Measurements from ENCODE around the gene PRPF40A. TPM values are rescaled to one million over a fixed set of nuclear protein-coding genes. Genes with fewer than 3 reads are reported as not detected.

PRPF40A gene
- total and polyA plus RNA-seq, 2 donors (not counting 1 experiment from before 2014, with no cell fraction given), result 91.7 to 105 TPM

- peak in 1 of 2 donors; percentile 33 for DNase-seq (ENCODE audit: low read depth in 2 of 2)
- Histone ChIP-seq H3K79me2 (ENCODE audit: control insufficient read depth, insufficient read depth, low read length) (peaks cover 81% of the 10 kb centered on the region), H3K36me3 (ENCODE audit: control insufficient read depth, insufficient read depth, low read length) (no peaks in the 10 kb centered on the region)
Measured at GRCh38 chr2:152716805-152717227, 445 bp downstream of the PRPF40A start.

DNA sequence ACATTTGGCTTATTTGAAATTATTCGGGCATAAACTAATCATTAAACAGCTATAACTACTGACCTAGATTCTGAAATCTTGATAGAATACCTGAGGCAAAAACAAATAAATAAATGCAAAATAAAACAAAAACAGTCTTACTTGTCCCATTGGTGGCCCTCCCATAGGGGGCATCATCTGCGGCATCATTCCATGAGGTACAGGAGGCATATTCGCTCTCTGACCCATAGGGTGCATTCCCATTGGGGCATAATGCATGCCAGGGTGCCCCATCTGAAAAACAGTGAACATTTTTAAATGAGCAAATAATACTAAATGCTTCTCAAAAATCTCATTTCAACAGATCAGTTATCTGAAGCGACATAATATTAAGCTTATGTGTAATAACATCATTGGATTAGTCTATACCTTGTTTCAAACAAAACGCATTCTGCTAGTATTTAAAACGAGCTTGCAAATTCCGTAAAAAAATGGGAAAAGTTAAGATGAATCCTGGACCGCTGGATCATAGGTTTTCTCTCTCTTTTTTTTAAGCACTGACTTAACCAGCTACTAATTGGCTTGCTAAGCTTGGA, 1.3 kb downstream of the PRPF40A start:
- H3K36me3 ChIP-seq (ENCODE audit: control insufficient read depth, insufficient read depth, low read length), result no peaks in the 10 kb centered on the region
- no peaks in the 10 kb centered on the region for H4K20me1 ChIP-seq (ENCODE audit: control insufficient read depth, extremely low read depth, insufficient read depth, low read length)
- peak in 1 of 2 donors; percentile 19 for DNase-seq (ENCODE audit: low read depth in 2 of 2)
- H3K4me2 ChIP-seq (ENCODE audit: extremely low read depth, insufficient read depth, low read length), result peak overlapping the region; percentile 86
- H3K4me1 ChIP-seq (ENCODE audit: control insufficient read depth, extremely low read depth, insufficient read depth, low read length), result no peaks in the 10 kb centered on the region
- no peak for TF ChIP-seq EZH2 (IDR thresholded peaks at IDR 0.05; ENCODE audit: low read length, missing control alignments)
- TF ChIP-seq CTCF (conservative IDR thresholded peaks at IDR 0.05 in 1 of 2, IDR thresholded peaks at IDR 0.05 in 1 of 2; ENCODE audit: low read depth in 1 of 2, low read length in 2 of 2), result peak; percentile 42 to 63
- no peaks in the 10 kb centered on the region for H3K9me3 ChIP-seq (ENCODE audit: control insufficient read depth, insufficient read depth, low read depth, low read length)
- peaks cover 80% of the 10 kb centered on the region for H3K79me2 ChIP-seq (ENCODE audit: control insufficient read depth, insufficient read depth, low read length)
- H3K27me3 ChIP-seq (ENCODE audit: control insufficient read depth, insufficient read depth, low read length), result no peaks in the 10 kb centered on the region
- H3K4me3 ChIP-seq (replicated peaks in 1 of 4; ENCODE audit: control extremely low read depth in 1 of 4, insufficient read depth in 1 of 4, low read depth in 3 of 4, low read length in 4 of 4), result peak overlapping the region; percentile 92 to 99 (median 95)
- H2AFZ ChIP-seq (ENCODE audit: low read length), result no peak overlapping the region
- no peak overlapping the region for H3K9ac ChIP-seq (ENCODE audit: insufficient read depth, low read length)
- H3K27ac ChIP-seq (ENCODE audit: insufficient read depth, low read length), result no peak overlapping the region

More at GRCh38 chr2:152716805-152717227, 445 bp downstream of the PRPF40A start:
- peak overlapping the region; percentile 83 for H2AFZ ChIP-seq (ENCODE audit: low read length)
- no peaks in the 10 kb centered on the region for H3K4me1 ChIP-seq (ENCODE audit: control insufficient read depth, extremely low read depth, insufficient read depth, low read length)
- no peaks in the 10 kb centered on the region for H4K20me1 ChIP-seq (ENCODE audit: control insufficient read depth, extremely low read depth, insufficient read depth, low read length)
- H3K27me3 ChIP-seq (ENCODE audit: control insufficient read depth, insufficient read depth, low read length), result no peaks in the 10 kb centered on the region
- H3K4me2 ChIP-seq (ENCODE audit: extremely low read depth, insufficient read depth, low read length), result peak overlapping the region; percentile 86
- peak overlapping the region; percentile 97 for H3K9ac ChIP-seq (ENCODE audit: insufficient read depth, low read length)
- no peaks in the 10 kb centered on the region for H3K9me3 ChIP-seq (ENCODE audit: control insufficient read depth, insufficient read depth, low read depth, low read length)
- H3K27ac ChIP-seq (ENCODE audit: insufficient read depth, low read length), result peak overlapping the region; percentile 99
- peak overlapping the region; percentile 92 to 99 (median 95) for H3K4me3 ChIP-seq (replicated peaks in 1 of 4; ENCODE audit: control extremely low read depth in 1 of 4, insufficient read depth in 1 of 4, low read depth in 3 of 4, low read length in 4 of 4)
- TF ChIP-seq CTCF (conservative IDR thresholded peaks at IDR 0.05 in 1 of 2, IDR thresholded peaks at IDR 0.05 in 1 of 2; ENCODE audit: low read depth in 1 of 2, low read length in 2 of 2), result no peak
- no peak for TF ChIP-seq EZH2 (IDR thresholded peaks at IDR 0.05; ENCODE audit: low read length, missing control alignments)

GRCh38 chr2:152715112-152715511, 2.1 kb downstream of the PRPF40A start:
- TF ChIP-seq EZH2 (IDR thresholded peaks at IDR 0.05; ENCODE audit: low read length, missing control alignments) (no peak), CTCF (conservative IDR thresholded peaks at IDR 0.05 in 1 of 2, IDR thresholded peaks at IDR 0.05 in 1 of 2; ENCODE audit: low read depth in 1 of 2, low read length in 2 of 2) (no peak)
- H3K4me1 ChIP-seq (ENCODE audit: control insufficient read depth, extremely low read depth, insufficient read depth, low read length), result no peaks in the 10 kb centered on the region
- no peak overlapping the region for H3K27ac ChIP-seq (ENCODE audit: insufficient read depth, low read length)
- H3K36me3 ChIP-seq (ENCODE audit: control insufficient read depth, insufficient read depth, low read length), result peaks cover 2% of the 10 kb centered on the region
- H3K27me3 ChIP-seq (ENCODE audit: control insufficient read depth, insufficient read depth, low read length), result no peaks in the 10 kb centered on the region
- no peak overlapping the region for H3K4me2 ChIP-seq (ENCODE audit: extremely low read depth, insufficient read depth, low read length)
- H3K79me2 ChIP-seq (ENCODE audit: control insufficient read depth, insufficient read depth, low read length), result peaks cover 79% of the 10 kb centered on the region
- H3K9ac ChIP-seq (ENCODE audit: insufficient read depth, low read length), result no peak overlapping the region
- DNase-seq (ENCODE audit: low read depth in 2 of 2), result no peak
- H3K9me3 ChIP-seq (ENCODE audit: control insufficient read depth, insufficient read depth, low read depth, low read length), result no peaks in the 10 kb centered on the region
- H2AFZ ChIP-seq (ENCODE audit: low read length), result no peak overlapping the region
- H4K20me1 ChIP-seq (ENCODE audit: control insufficient read depth, extremely low read depth, insufficient read depth, low read length), result no peaks in the 10 kb centered on the region
- no peak overlapping the region for H3K4me3 ChIP-seq (replicated peaks in 1 of 4; ENCODE audit: control extremely low read depth in 1 of 4, insufficient read depth in 1 of 4, low read depth in 3 of 4, low read length in 4 of 4)
